Thoracic aorta (tissue), 2 donors: ENCODE measurements around the gene ADTRP. TPM values are rescaled to one million over a fixed set of nuclear protein-coding genes. Genes with fewer than 3 reads are reported as not detected.
A peak's percentile ranks its signal among the peaks of the same experiment; 100 is the strongest.

ENCODE experiments used
- ATAC-seq: fragments of 150-250 bp; one replicate; pipeline ENCODE4 v1.8.0; 2017; ENCODE audit warnings: low read depth; ENCODE audit not compliant: insufficient number of reproducible peaks, low FRiP score
- DNase-seq: peaks from one replicate; pipeline ENCODE4 v3.0.0-alpha.2; 2020; ENCODE audit warnings: low spot score
- H3K27ac ChIP-seq, 2 donors: fragments of 200-600 bp; sonication (generic); 1 replicate in 1 of 2; 2 replicates in 1 of 2; pipeline ENCODE4 v1.5.1; 2016; ENCODE audit warnings: mild to moderate bottlenecking in 2 of 2, moderate library complexity in 2 of 2
- H3K27me3 ChIP-seq: fragments of 200-600 bp; sonication (generic); replicated peaks from 2 replicates; pipeline ENCODE4 v1.6.0; 2016; ENCODE audit warnings: mild to moderate bottlenecking; ENCODE audit not compliant: insufficient read depth
- H3K36me3 ChIP-seq: fragments of 200-600 bp; sonication (generic); one replicate; pipeline ENCODE4 v1.5.1; 2016
- H3K4me1 ChIP-seq, 2 donors: fragments of 200-600 bp; sonication (generic); 1 replicate in 1 of 2; 2 replicates in 1 of 2; pipeline versions ENCODE4 v1.5.1 to v1.6.0; 2016; ENCODE audit warnings: low read depth in 2 of 2, mild to moderate bottlenecking in 1 of 2; ENCODE audit not compliant: control insufficient read depth in 1 of 2
- H3K4me3 ChIP-seq: fragments of 200-600 bp; sonication (generic); 2 replicates; pipeline ENCODE4 v1.5.1; 2016; ENCODE audit warnings: mild to moderate bottlenecking
- H3K9me3 ChIP-seq: fragments of 200-600 bp; sonication (generic); 2 replicates; pipeline ENCODE4 v1.5.1; 2016
- total RNA-seq, 2 donors: library from RNA; depleted of rRNA; stranded (reverse); fragments of >200 nt; gene quantifications; one replicate each; pipeline versions ENCODE4 v1.1.0 to v1.2.3, GENCODE V29; 2016
- TF ChIP-seq, protein P1 (sequence below): fragments of 200-600 bp; sonication (generic); IDR thresholded peaks from one replicate; pipeline ENCODE4 v1.5.1; 2019; ENCODE audit warnings: antibody characterized with exemption

The ADTRP gene
- total RNA-seq, 2 donors from 2014 or later = not detected

DNA sequence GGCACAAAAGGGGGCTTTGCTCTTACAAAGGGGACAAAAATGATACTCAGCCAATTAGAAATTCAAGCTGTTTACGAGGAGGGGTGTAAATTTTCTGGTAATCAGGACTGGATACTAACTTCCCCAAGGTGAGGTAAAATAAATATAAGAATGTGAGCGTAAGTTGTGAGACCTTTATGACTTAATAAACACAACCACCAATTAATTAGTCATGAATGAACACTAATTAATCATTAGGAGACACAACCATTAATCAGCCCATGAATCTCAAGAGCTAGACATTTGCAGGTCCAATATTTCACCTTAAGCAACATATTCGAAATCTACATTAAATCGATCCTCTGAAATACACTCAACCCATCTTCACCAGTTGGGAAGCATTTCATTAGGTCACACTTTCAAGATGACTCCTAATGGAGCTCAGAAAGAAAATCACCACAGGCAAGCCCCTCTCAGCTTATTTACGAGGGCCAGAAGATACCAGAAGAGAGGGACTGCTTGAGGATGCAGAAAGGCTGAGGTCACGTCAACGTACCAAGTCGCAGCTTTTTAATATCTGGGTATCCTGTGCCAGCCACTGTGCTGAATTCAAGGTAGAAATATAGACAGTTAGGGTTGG is 2.7 kb downstream of the ADTRP start:
- TF ChIP-seq, protein P1, sequence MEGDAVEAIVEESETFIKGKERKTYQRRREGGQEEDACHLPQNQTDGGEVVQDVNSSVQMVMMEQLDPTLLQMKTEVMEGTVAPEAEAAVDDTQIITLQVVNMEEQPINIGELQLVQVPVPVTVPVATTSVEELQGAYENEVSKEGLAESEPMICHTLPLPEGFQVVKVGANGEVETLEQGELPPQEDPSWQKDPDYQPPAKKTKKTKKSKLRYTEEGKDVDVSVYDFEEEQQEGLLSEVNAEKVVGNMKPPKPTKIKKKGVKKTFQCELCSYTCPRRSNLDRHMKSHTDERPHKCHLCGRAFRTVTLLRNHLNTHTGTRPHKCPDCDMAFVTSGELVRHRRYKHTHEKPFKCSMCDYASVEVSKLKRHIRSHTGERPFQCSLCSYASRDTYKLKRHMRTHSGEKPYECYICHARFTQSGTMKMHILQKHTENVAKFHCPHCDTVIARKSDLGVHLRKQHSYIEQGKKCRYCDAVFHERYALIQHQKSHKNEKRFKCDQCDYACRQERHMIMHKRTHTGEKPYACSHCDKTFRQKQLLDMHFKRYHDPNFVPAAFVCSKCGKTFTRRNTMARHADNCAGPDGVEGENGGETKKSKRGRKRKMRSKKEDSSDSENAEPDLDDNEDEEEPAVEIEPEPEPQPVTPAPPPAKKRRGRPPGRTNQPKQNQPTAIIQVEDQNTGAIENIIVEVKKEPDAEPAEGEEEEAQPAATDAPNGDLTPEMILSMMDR = no peak
- no peak overlapping the region for H3K4me3 ChIP-seq
- H3K36me3 ChIP-seq = no peaks in the 10 kb centered on the region
- no peak overlapping the region for H3K27ac ChIP-seq
- ATAC-seq (no peak), DNase-seq (no peak)
- no peaks in the 10 kb centered on the region for H3K27me3 ChIP-seq
- peaks cover 3 to 4% of the 10 kb centered on the region in 2 donors for H3K4me1 ChIP-seq
- no peaks in the 10 kb centered on the region for H3K9me3 ChIP-seq

DNA sequence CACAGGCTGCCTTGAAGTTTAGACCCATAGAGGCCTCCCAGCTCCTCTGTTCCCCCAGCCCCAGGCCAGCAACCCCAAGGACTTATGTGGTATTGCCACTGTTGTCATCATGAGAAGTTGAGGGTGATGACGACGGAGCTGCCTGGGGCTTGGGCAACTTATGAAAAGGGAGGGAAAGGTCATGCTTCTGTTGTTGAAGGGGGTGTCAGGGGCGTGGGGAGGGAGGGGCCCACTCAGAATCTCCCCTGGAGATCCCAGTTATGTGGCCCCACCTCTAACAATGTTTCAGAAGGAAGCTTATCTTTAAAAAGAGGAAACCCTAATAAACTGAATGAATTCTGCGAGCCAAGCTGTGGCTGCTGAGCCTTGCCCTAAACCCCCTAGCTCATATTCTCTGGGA is 4.2 kb downstream of the ADTRP start:
- H3K36me3 ChIP-seq = no peaks in the 10 kb centered on the region

DNA sequence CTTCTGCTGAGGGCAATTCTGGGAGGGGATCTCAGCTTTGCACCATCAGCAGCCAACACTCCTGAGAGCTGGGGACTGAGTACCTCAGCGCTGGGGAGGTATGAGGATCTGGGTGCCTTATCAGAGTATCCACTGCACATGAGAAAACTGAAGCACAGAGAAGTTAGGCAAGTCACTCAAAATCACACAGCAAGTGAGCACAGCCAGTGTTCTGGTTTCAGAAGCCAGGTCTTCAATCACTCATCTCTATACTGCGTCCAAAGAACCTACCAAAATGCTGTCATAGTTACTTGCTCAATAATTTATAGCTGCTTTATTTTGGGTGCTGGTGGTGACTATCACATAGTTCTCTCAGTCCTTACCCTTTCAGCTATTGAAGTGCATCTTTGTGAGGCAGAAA is 5.0 kb downstream of the ADTRP start:
- no peak overlapping the region for H3K27ac ChIP-seq
- ATAC-seq = no peak
- H3K27me3 ChIP-seq = no peaks in the 10 kb centered on the region
- TF ChIP-seq, protein P1 = no peak
- no peaks in the 10 kb centered on the region for H3K9me3 ChIP-seq
- peaks cover 12 to 23% of the 10 kb centered on the region in 2 donors for H3K4me1 ChIP-seq
- H3K4me3 ChIP-seq = no peak overlapping the region
- no peaks in the 10 kb centered on the region for H3K36me3 ChIP-seq
- no peak for DNase-seq

More for the DNA sequence above, 4.2 kb downstream of the ADTRP start:
- no peaks in the 10 kb centered on the region for H3K27me3 ChIP-seq
- TF ChIP-seq, protein P1 = no peak
- H3K4me3 ChIP-seq = no peak overlapping the region
- H3K27ac ChIP-seq = no peak overlapping the region
- peaks cover 12 to 14% of the 10 kb centered on the region in 2 donors for H3K4me1 ChIP-seq
- no peaks in the 10 kb centered on the region for H3K9me3 ChIP-seq
- ATAC-seq (no peak), DNase-seq (no peak)

DNA sequence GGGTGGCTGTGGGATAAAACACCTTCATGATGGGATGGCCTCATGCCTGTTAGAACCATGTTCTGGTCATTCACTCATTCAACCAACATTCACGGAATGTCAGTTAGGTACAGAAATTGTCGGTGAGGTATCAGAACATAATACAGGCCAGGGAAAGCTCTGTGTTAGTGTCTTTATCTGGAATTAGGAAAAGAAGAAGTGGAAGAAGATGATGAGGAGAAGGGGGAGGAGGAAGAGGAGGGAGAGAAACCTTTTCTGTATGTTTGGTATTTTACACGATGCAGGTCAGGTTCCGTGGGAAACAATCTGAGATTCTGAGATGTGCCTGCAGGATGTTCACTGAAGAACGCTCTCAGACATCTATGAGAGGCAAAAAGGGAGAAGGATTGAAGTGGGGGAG is 5.6 kb downstream of the ADTRP start:
- H3K4me3 ChIP-seq = no peak overlapping the region
- no peaks in the 10 kb centered on the region for H3K27me3 ChIP-seq
- H3K36me3 ChIP-seq = no peaks in the 10 kb centered on the region
- ATAC-seq = no peak
- no peaks in the 10 kb centered on the region for H3K9me3 ChIP-seq
- peaks cover 12 to 27% of the 10 kb centered on the region in 2 donors for H3K4me1 ChIP-seq
- DNase-seq = no peak
- TF ChIP-seq, protein P1 = no peak
- no peak overlapping the region for H3K27ac ChIP-seq

DNA sequence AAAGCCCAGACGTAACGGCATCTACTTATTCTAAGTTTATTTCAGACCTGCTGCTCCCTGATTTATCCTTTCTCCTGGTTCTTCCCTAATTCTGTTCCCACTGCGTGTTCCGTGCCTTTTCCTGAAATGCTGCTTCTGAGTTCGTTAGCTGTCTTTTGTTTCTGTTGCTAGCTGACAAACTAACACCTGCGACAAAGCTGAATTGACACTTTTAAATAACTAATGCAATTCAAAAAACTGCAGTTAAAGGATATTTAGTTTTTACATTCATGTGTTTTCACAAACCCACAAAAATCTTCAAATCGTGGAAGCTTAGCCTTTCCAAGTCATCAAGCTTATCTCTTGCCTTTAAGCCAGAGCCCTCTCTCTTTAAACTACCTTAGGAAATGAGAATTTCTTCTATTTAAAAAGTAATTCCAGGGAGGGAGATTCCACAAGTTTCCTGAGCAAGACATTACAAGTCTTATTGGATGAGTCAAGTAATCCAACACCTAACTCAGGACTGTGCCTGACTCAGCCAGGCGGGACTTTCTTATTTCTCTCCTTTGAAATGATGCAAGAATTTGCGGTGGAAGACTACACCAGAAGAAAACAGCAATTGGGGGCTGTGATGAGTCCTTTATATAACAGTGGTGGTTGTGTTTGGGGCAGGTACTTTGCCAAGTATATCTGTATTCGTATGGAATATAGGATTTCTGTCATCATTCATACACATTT is 6.3 kb downstream of the ADTRP start:
- TF ChIP-seq, protein P1 = no peak
- H3K27me3 ChIP-seq = no peaks in the 10 kb centered on the region
- no peaks in the 10 kb centered on the region for H3K9me3 ChIP-seq
- H3K4me1 ChIP-seq = peaks cover 16 to 34% of the 10 kb centered on the region in 2 donors
- no peaks in the 10 kb centered on the region for H3K36me3 ChIP-seq
- ATAC-seq = no peak
- DNase-seq = no peak
- H3K4me3 ChIP-seq = no peak overlapping the region
- H3K27ac ChIP-seq = peak overlapping the region in 1 of 2 donors; percentile 96
